K562 (cell line): ENCODE data around the gene RABGAP1L. TPM values are rescaled to one million over a fixed set of nuclear protein-coding genes. Genes with fewer than 3 reads are reported as not detected.

Source experiments
- ATAC-seq: fragments of 200-7000 bp; cut with Tn5 transposase; 3 replicates; pipeline ENCODE4 v1.9.1; 2020; ENCODE audit warnings: moderate library complexity
- BruUV-seq: library from RNA; stranded (reverse); fragments of 400-500 nt; replicated peaks from 2 replicates; lab custom pipeline; 2021; lab: Mats Ljungman, UMichigan
- CTCF ChIA-PET: fragments of 300-600 bp; formaldehyde crosslinking; extraction: SDS; loops from one replicate; lab custom pipeline; 2021; ENCODE audit warnings: low intra/inter-chr PET ratio; lab: Yijun Ruan, JAX
- POLR2A ChIA-PET: fragments of 300-600, 350-650 bp; sonication (Branson Sonifier 250); formaldehyde crosslinking; extraction: SDS; loops from one replicate; lab custom pipeline; 2021; ENCODE audit warnings: antibody characterized with exemption, inconsistent platforms; lab: Yijun Ruan, JAX
- DNase-seq, 4 experiments: peaks; one replicate each; pipeline versions ENCODE4 v3.0.0 to v3.0.0-alpha.2; 2011 to 2018; ENCODE audit warnings: low spot score in 3 of 4, mixed read lengths in 3 of 4; ENCODE audit errors: extremely low read depth in 1 of 4
- FAIRE-seq: peaks from 2 replicates; lab custom pipeline; 2011; peaks lifted over from hg19 to GRCh38; lab: Jason Lieb, UNC
- H2AFZ ChIP-seq: 2 replicates; pipeline ENCODE4 v1.6.0; 2011; ENCODE audit warnings: low read depth, low read length, control low read depth, inconsistent platforms
- H3K27ac ChIP-seq: fragments of 200-600 bp; 3 replicates; pipeline ENCODE4 v1.8.0; 2011; ENCODE audit warnings: low read depth, mild to moderate bottlenecking, control low read depth, inconsistent platforms, low read length, moderate library complexity, mixed read lengths; ENCODE audit errors: extremely low read depth
- H3K27me3 ChIP-seq, 2 experiments: fragments of 300-600 bp in 1 of 2; 2 replicates in 1 of 2; 3 replicates in 1 of 2; pipeline versions ENCODE4 v1.6.0 to v1.8.0; 2011; ENCODE audit warnings: inconsistent platforms in 2 of 2, low read length in 2 of 2, mild to moderate bottlenecking in 1 of 2, mixed read lengths in 1 of 2, moderate library complexity in 1 of 2; ENCODE audit not compliant: control insufficient read depth in 2 of 2, insufficient read depth in 2 of 2
- H3K36me3 ChIP-seq: fragments of 300-600 bp; 3 replicates; pipeline ENCODE4 v1.8.0; 2011; ENCODE audit warnings: mild to moderate bottlenecking, low read length, inconsistent platforms; ENCODE audit not compliant: control insufficient read depth, insufficient read depth
- H3K4me1 ChIP-seq, 2 experiments: fragments of 200-600 bp in 1 of 2; replicated peaks in 1 of 2; 2 replicates in 1 of 2; 3 replicates in 1 of 2; pipeline versions ENCODE4 v1.5.1 to v1.8.0; 2011; ENCODE audit warnings: inconsistent platforms in 2 of 2, low read length in 2 of 2, mild to moderate bottlenecking in 1 of 2, mixed read lengths in 1 of 2, moderate library complexity in 1 of 2; ENCODE audit not compliant: control insufficient read depth in 2 of 2, insufficient read depth in 2 of 2
- H3K4me2 ChIP-seq: 2 replicates; pipeline ENCODE4 v1.6.1; 2011; ENCODE audit warnings: low read length, control low read depth, inconsistent platforms, mixed read lengths; ENCODE audit not compliant: insufficient read depth
- H3K4me3 ChIP-seq: fragments of 200-600 bp; sonication (generic), shearing (Covaris generic); 2 replicates; pipeline ENCODE4 v1.5.1; 2016; ENCODE audit warnings: control low read depth, inconsistent platforms
- H3K79me2 ChIP-seq: fragments of 200-600 bp; 3 replicates; pipeline ENCODE4 v1.8.0; 2011; ENCODE audit warnings: low read length, inconsistent platforms; ENCODE audit not compliant: control insufficient read depth, insufficient read depth
- H3K9ac ChIP-seq, 2 experiments: 2 replicates each; pipeline versions ENCODE4 v1.6.0 to v1.6.1; 2011; ENCODE audit warnings: low read depth in 2 of 2, low read length in 2 of 2, control low read depth in 1 of 2, inconsistent platforms in 1 of 2, mild to moderate bottlenecking in 1 of 2, mixed read lengths in 1 of 2; ENCODE audit not compliant: insufficient read depth in 1 of 2
- H3K9me1 ChIP-seq: one replicate; pipeline ENCODE4 v1.6.0; 2011; ENCODE audit warnings: inconsistent platforms, mild to moderate bottlenecking, low read length, moderate library complexity; ENCODE audit not compliant: control insufficient read depth, insufficient read depth
- H3K9me3 ChIP-seq: replicated peaks from 2 replicates; pipeline ENCODE4 v1.5.1; 2011; ENCODE audit warnings: low read depth, low read length, inconsistent platforms; ENCODE audit not compliant: control insufficient read depth, insufficient read depth
- H4K20me1 ChIP-seq: replicated peaks from 2 replicates; pipeline ENCODE4 v1.6.1; 2011; ENCODE audit warnings: low read length, inconsistent platforms, mixed read lengths; ENCODE audit not compliant: control insufficient read depth, insufficient read depth
- ESRRB ChIP-seq: fragments of 250-450 bp; sonication (Bioruptor Pico); IDR thresholded peaks from 2 replicates; pipeline ENCODE4 v1.5.0; 2020; ENCODE audit warnings: mild to moderate bottlenecking, moderate library complexity, borderline replicate concordance
- FOS ChIP-seq: IDR thresholded peaks from 3 replicates; pipeline ENCODE4 v1.6.1; 2011; ENCODE audit not compliant: insufficient read length; ENCODE audit errors: extremely low read depth
- HOMEZ ChIP-seq: fragments of 250-450 bp; sonication (Bioruptor Pico); IDR thresholded peaks from 2 replicates; pipeline ENCODE4 v1.4.0; 2020; ENCODE audit warnings: mild to moderate bottlenecking, moderate library complexity
- LARP7 ChIP-seq: fragments of 450-650 bp; IDR thresholded peaks from 2 replicates; pipeline ENCODE4 v1.6.1; 2016
- MEIS2 ChIP-seq: fragments of 450-650 bp; IDR thresholded peaks from 2 replicates; pipeline ENCODE4 v1.6.1; 2014; ENCODE audit warnings: mild to moderate bottlenecking; ENCODE audit not compliant: partially characterized antibody
- MIER1 ChIP-seq: fragments of 450-650 bp; IDR thresholded peaks from 2 replicates; pipeline ENCODE4 v1.6.1; 2016; ENCODE audit warnings: antibody characterized with exemption, mild to moderate bottlenecking, low read depth
- SIN3A ChIP-seq, 2 experiments: fragments of 150-350 bp in 1 of 2; IDR thresholded peaks; 2 replicates each; pipeline ENCODE4 v1.6.1; 2011 to 2016; ENCODE audit warnings: borderline replicate concordance in 2 of 2, low read depth in 2 of 2, low read length in 2 of 2, mild to moderate bottlenecking in 2 of 2, moderate library complexity in 2 of 2; ENCODE audit not compliant: control insufficient read depth in 1 of 2
- TAF7 ChIP-seq: fragments of 450-650 bp; IDR thresholded peaks from 2 replicates; pipeline ENCODE4 v1.6.1; 2016; ENCODE audit warnings: missing genetic modification characterization, missing compliant biosample characterization
- ZBTB5 ChIP-seq: fragments of 450-650 bp; IDR thresholded peaks from 2 replicates; pipeline ENCODE4 v1.6.1; 2017; ENCODE audit warnings: antibody characterized with exemption
- ZSCAN29 ChIP-seq: fragments of 450-650 bp; IDR thresholded peaks from 2 replicates; pipeline ENCODE4 v1.6.1; 2017
- WGBS: fragments of 100-300 bp; shearing (Covaris generic); methylation state at CpG from one replicate; pipeline ENCODE4 v1.1.6; 2016; ENCODE audit warnings: low coverage, mixed read lengths; ENCODE audit not compliant: insufficient coverage; ENCODE audit errors: missing lambda C conversion rate; 5-methylcytosine and 5-hydroxymethylcytosine counted together
- in situ Hi-C: fragments of 300-500 bp; cut with MboI; formaldehyde crosslinking; loops from 4 replicates; pipeline ENCODE4 v1.15.0; 2018; ENCODE audit warnings: inconsistent platforms, mixed read lengths
- intact Hi-C: fragments of 100-400 bp; cut with micrococcal nuclease; formaldehyde crosslinking; loops from 2 replicates; pipeline ENCODE4 v1.14.2; 2022
- polyA plus RNA-seq, 8 experiments: library from polyadenylated mRNA; depleted of rRNA in 4 of 8; stranded (reverse) in 5 of 8; unstranded in 3 of 8; fragments of >200 nt; fragmentation: Nextera tagmentation in 2 of 8; fragmentation: Illumina TruSeq in 1 of 8; extraction: Ambion mirVana in 2 of 8; extraction: Trizol in 1 of 8; gene quantifications; 2 replicates each; pipeline versions ENCODE4 v1.2.1 to v1.2.3, GENCODE V29; 2011 to 2014; ENCODE audit warnings: inconsistent platforms in 1 of 8, missing spikeins in 1 of 8
- total RNA-seq, 7 experiments: library from RNA; depleted of rRNA in 6 of 7; stranded (reverse); fragments of >200 nt in 6 of 7; fragmentation: Illumina TruSeq in 2 of 7; extraction: Trizol in 2 of 7; gene quantifications; 2 replicates each; pipeline versions ENCODE4 v1.2.1 to v1.2.3, GENCODE V29; 2011 to 2021; ENCODE audit warnings: low replicate concordance in 1 of 7
- TF ChIP-seq, protein P1 (sequence below): fragments of 250-450 bp; sonication (Bioruptor Pico); IDR thresholded peaks from 2 replicates; pipeline ENCODE4 v1.4.0; 2020

Gene RABGAP1L
- total and polyA plus RNA-seq, 9 of the 15 experiments (the other 6 are each of a cell fraction or from before 2014, with no cell fraction given), result 16.5 to 44.9 (median 26.7) TPM

- FAIRE-seq (no peak), DNase-seq (no peak), ATAC-seq (no peak)
- H3K79me2 ChIP-seq, result no peaks in the 10 kb centered on the region
- no TSS peak for BruUV-seq
- WGBS, result 86% methylated on average over 5 of the region's 5 CpGs
- H3K9me1 ChIP-seq, result no peaks in the 10 kb centered on the region
- H3K9me3 ChIP-seq, result no peaks in the 10 kb centered on the region
- no peak overlapping the region for H3K27ac ChIP-seq
- no peaks in the 10 kb centered on the region for H4K20me1 ChIP-seq
- H3K4me3 ChIP-seq, result no peak overlapping the region
- H3K27me3 ChIP-seq, result no peaks in the 10 kb centered on the region
- ChIA-PET POLR2A (interaction anchor here (0.7 to 3.5 kb wide), 4 partner anchors 10 to 34 kb away, joined by 3 to 22 read pairs (median 4); partner anchors contain the start of genes CACYBP and MRPS14), CTCF (interaction anchor here (0.6 kb wide), 1 partner anchor 126 kb away, joined by 3 read pairs; no protein-coding TSS in a partner anchor)
- in situ Hi-C loops (loop anchor here (10.0 to 25.0 kb wide), 2 partner anchors 105 to 727 kb away; no protein-coding TSS in a partner anchor), intact Hi-C loops (no loop called here)
- no peak overlapping the region for H3K4me2 ChIP-seq
- no peak for TF ChIP-seq MIER1
- TF ChIP-seq, protein P1, sequence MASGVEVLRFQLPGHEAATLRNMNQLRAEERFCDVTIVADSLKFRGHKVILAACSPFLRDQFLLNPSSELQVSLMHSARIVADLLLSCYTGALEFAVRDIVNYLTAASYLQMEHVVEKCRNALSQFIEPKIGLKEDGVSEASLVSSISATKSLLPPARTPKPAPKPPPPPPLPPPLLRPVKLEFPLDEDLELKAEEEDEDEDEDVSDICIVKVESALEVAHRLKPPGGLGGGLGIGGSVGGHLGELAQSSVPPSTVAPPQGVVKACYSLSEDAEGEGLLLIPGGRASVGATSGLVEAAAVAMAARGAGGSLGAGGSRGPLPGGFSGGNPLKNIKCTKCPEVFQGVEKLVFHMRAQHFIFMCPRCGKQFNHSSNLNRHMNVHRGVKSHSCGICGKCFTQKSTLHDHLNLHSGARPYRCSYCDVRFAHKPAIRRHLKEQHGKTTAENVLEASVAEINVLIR (CRISPR knock-in tag), result no peak
- TF ChIP-seq SIN3A (IDR thresholded peaks at IDR 0.05; ENCODE audit: borderline replicate concordance in 2 of 2, control insufficient read depth in 1 of 2, low read depth in 2 of 2, low read length in 2 of 2), result no peak
- TF ChIP-seq ZSCAN29, result no peak
- no peak for TF ChIP-seq HOMEZ (CRISPR knock-in tag)
- no peak for TF ChIP-seq FOS
- TF ChIP-seq ESRRB, result no peak
- no peak for TF ChIP-seq TAF7 (tag)
- TF ChIP-seq LARP7, result no peak
- no peak for TF ChIP-seq ZBTB5
- TF ChIP-seq MEIS2, result no peak
- no peaks in the 10 kb centered on the region for H3K4me1 ChIP-seq
- H3K36me3 ChIP-seq, result peaks cover 8% of the 10 kb centered on the region; the same call in 1 of the 3 replicates
- no peak overlapping the region for H2AFZ ChIP-seq
- no peak overlapping the region for H3K9ac ChIP-seq
Observed at GRCh38 chr1:174989536-174990220, 830.4 kb downstream of the RABGAP1L start.
